WTC11 (cell line): ENCODE results near the gene ASTN2. TPM values are rescaled to one million over a fixed set of nuclear protein-coding genes. Genes with fewer than 3 reads are reported as not detected.

Source experiments
- ATAC-seq: fragments of 200-7000 bp; cut with Tn5 transposase; 2 replicates; pipeline ENCODE4 v1.10.0; 2021; ENCODE audit warnings: mild to moderate bottlenecking, moderate library complexity
- CTCF ChIA-PET: fragments of 300-600 bp; sonication (Branson Sonifier 250); formaldehyde crosslinking; loops from one replicate; lab custom pipeline; 2021; ENCODE audit warnings: antibody characterized with exemption; lab: Charles Lee
- POLR2A ChIA-PET: fragments of 350-600 bp; sonication (Branson Sonifier 250); formaldehyde crosslinking; loops from one replicate; lab custom pipeline; 2021; ENCODE audit warnings: antibody characterized with exemption; lab: Charles Lee
- DNase-seq: peaks from one replicate; pipeline ENCODE4 v3.0.0; 2021; ENCODE audit warnings: low spot score
- H3K27ac Mint-ChIP-seq: 2 replicates; pipeline ENCODE4 v1.8.0; 2021; ENCODE audit warnings: mixed read lengths
- H3K27me3 Mint-ChIP-seq: 2 replicates; pipeline ENCODE4 v1.8.0; 2021; ENCODE audit warnings: low read depth, mild to moderate bottlenecking, moderate library complexity, mixed read lengths
- H3K36me3 Mint-ChIP-seq: 2 replicates; pipeline ENCODE4 v1.8.0; 2021; ENCODE audit warnings: mixed read lengths
- H3K4me1 Mint-ChIP-seq: 2 replicates; pipeline ENCODE4 v1.8.0; 2022; ENCODE audit warnings: mixed read lengths
- H3K4me3 Mint-ChIP-seq: 2 replicates; pipeline ENCODE4 v1.8.0; 2021; ENCODE audit warnings: mild to moderate bottlenecking, moderate library complexity, mixed read lengths
- H3K9me3 Mint-ChIP-seq: 2 replicates; pipeline ENCODE4 v1.8.0; 2021; ENCODE audit warnings: mixed read lengths
- CREB1 ChIP-seq: sonication (generic); formaldehyde crosslinking; IDR thresholded peaks from 2 replicates; pipeline ENCODE4 v1.8.0; 2023; ENCODE audit warnings: mild to moderate bottlenecking, missing genetic modification reagents
- CREM ChIP-seq: sonication (generic); formaldehyde crosslinking; IDR thresholded peaks from 2 replicates; pipeline ENCODE4 v1.8.1; 2022; ENCODE audit warnings: mild to moderate bottlenecking, missing genetic modification reagents, moderate library complexity
- GRHL2 ChIP-seq: fragments of 250-450 bp; sonication (Bioruptor Pico); IDR thresholded peaks from 2 replicates; pipeline ENCODE4 v1.8.0; 2022; ENCODE audit warnings: mild to moderate bottlenecking, moderate library complexity; ENCODE audit not compliant: insufficient replicate concordance, severe bottlenecking
- SP1 ChIP-seq: sonication (generic); formaldehyde crosslinking; conservative IDR thresholded peaks from 2 replicates; pipeline ENCODE4 v1.8.1; 2022; ENCODE audit warnings: missing genetic modification reagents
- TP53 ChIP-seq: sonication (generic); formaldehyde crosslinking; IDR thresholded peaks from 2 replicates; pipeline ENCODE4 v1.8.1; 2023; ENCODE audit warnings: mild to moderate bottlenecking, missing genetic modification reagents
- ZNF263 ChIP-seq: sonication (generic); formaldehyde crosslinking; IDR thresholded peaks from 2 replicates; pipeline ENCODE4 v1.8.1; 2022; ENCODE audit warnings: low read depth, mild to moderate bottlenecking, moderate library complexity, missing genetic modification reagents
- ZNF671 ChIP-seq: fragments of 250-450 bp; sonication (Bioruptor Pico); IDR thresholded peaks from 2 replicates; pipeline ENCODE4 v1.8.0; 2021; ENCODE audit warnings: mild to moderate bottlenecking
- total RNA-seq: library from RNA; stranded (reverse); gene quantifications from 3 replicates; pipeline ENCODE4 v1.2.3, GENCODE V29; 2021
- TF ChIP-seq, protein P1 (sequence below): sonication (generic); formaldehyde crosslinking; IDR thresholded peaks from 2 replicates; pipeline ENCODE4 v1.8.1; 2022; ENCODE audit warnings: low read depth, missing genetic modification reagents, borderline replicate concordance
- TF ChIP-seq, protein P2 (sequence below): sonication (generic); formaldehyde crosslinking; IDR thresholded peaks from 2 replicates; pipeline ENCODE4 v1.8.0; 2023; ENCODE audit warnings: mild to moderate bottlenecking, missing genetic modification reagents
- TF ChIP-seq, protein P3 (sequence below): sonication (generic); formaldehyde crosslinking; IDR thresholded peaks from 2 replicates; pipeline ENCODE4 v1.8.0; 2022; ENCODE audit warnings: mild to moderate bottlenecking, missing genetic modification reagents
- TF ChIP-seq, protein P4 (sequence below): sonication (generic); formaldehyde crosslinking; conservative IDR thresholded peaks from 2 replicates; pipeline ENCODE4 v1.8.1; 2023; ENCODE audit warnings: mild to moderate bottlenecking, low read depth, missing genetic modification reagents, moderate library complexity
- TF ChIP-seq, protein P5 (sequence below): sonication (generic); formaldehyde crosslinking; IDR thresholded peaks from 2 replicates; pipeline ENCODE4 v1.8.1; 2023; ENCODE audit warnings: mild to moderate bottlenecking, missing genetic modification reagents
- TF ChIP-seq, protein P6 (sequence below): fragments of 250-450 bp; sonication (Bioruptor Pico); IDR thresholded peaks from 2 replicates; pipeline ENCODE4 v1.9.0; 2021; ENCODE audit warnings: mild to moderate bottlenecking
- TF ChIP-seq, protein P7 (sequence below): fragments of 200-600 bp; IDR thresholded peaks from 2 replicates; pipeline ENCODE4 v1.8.0; 2022; ENCODE audit warnings: antibody characterized with exemption

ASTN2 gene
- total RNA-seq, 1 experiment from 2014 or later, result 16.2 TPM

DNA sequence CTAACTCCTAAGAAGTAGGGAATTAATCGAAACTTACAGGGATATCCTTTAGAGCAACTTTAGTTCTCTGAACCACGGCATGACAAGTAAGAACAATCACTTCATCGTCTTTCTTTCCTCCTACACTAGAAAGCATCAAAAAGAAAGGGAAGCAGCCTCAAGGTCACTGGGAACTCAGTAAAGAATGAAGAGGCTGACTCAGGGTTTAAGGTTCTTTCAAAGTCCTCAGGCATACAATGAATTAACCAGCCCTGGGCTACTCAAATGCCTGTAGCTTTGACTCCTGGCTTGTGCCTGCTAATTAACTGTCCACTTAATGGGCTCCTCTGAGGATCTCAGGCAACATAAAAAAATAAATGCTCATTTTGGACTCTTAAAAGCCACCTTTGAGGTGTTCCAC lies 625.8 kb downstream of the ASTN2 start:
- ChIA-PET POLR2A (no interaction called here), CTCF (interaction anchor here (1.0 to 1.4 kb wide), 2 partner anchors 52 to 71 kb away, joined by 4 to 6 read pairs; no protein-coding TSS in a partner anchor)
- no peaks in the 10 kb centered on the region for H3K27me3 Mint-ChIP-seq
- no peak for DNase-seq
- no peaks in the 10 kb centered on the region for H3K36me3 Mint-ChIP-seq
- TF ChIP-seq, protein P1, sequence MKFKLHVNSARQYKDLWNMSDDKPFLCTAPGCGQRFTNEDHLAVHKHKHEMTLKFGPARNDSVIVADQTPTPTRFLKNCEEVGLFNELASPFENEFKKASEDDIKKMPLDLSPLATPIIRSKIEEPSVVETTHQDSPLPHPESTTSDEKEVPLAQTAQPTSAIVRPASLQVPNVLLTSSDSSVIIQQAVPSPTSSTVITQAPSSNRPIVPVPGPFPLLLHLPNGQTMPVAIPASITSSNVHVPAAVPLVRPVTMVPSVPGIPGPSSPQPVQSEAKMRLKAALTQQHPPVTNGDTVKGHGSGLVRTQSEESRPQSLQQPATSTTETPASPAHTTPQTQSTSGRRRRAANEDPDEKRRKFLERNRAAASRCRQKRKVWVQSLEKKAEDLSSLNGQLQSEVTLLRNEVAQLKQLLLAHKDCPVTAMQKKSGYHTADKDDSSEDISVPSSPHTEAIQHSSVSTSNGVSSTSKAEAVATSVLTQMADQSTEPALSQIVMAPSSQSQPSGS (CRISPR knock-in tag), result no peak
- TF ChIP-seq GRHL2 (CRISPR knock-in tag) (no peak), CREM (CRISPR knock-in tag) (no peak), SP1 (CRISPR knock-in tag) (no peak), ZNF263 (CRISPR knock-in tag) (no peak), CREB1 (CRISPR knock-in tag) (no peak), TP53 (CRISPR knock-in tag) (no peak), ZNF671 (CRISPR knock-in tag) (no peak)
- TF ChIP-seq, protein P2, sequence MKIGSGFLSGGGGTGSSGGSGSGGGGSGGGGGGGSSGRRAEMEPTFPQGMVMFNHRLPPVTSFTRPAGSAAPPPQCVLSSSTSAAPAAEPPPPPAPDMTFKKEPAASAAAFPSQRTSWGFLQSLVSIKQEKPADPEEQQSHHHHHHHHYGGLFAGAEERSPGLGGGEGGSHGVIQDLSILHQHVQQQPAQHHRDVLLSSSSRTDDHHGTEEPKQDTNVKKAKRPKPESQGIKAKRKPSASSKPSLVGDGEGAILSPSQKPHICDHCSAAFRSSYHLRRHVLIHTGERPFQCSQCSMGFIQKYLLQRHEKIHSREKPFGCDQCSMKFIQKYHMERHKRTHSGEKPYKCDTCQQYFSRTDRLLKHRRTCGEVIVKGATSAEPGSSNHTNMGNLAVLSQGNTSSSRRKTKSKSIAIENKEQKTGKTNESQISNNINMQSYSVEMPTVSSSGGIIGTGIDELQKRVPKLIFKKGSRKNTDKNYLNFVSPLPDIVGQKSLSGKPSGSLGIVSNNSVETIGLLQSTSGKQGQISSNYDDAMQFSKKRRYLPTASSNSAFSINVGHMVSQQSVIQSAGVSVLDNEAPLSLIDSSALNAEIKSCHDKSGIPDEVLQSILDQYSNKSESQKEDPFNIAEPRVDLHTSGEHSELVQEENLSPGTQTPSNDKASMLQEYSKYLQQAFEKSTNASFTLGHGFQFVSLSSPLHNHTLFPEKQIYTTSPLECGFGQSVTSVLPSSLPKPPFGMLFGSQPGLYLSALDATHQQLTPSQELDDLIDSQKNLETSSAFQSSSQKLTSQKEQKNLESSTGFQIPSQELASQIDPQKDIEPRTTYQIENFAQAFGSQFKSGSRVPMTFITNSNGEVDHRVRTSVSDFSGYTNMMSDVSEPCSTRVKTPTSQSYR, result no peak
- TF ChIP-seq, protein P3, sequence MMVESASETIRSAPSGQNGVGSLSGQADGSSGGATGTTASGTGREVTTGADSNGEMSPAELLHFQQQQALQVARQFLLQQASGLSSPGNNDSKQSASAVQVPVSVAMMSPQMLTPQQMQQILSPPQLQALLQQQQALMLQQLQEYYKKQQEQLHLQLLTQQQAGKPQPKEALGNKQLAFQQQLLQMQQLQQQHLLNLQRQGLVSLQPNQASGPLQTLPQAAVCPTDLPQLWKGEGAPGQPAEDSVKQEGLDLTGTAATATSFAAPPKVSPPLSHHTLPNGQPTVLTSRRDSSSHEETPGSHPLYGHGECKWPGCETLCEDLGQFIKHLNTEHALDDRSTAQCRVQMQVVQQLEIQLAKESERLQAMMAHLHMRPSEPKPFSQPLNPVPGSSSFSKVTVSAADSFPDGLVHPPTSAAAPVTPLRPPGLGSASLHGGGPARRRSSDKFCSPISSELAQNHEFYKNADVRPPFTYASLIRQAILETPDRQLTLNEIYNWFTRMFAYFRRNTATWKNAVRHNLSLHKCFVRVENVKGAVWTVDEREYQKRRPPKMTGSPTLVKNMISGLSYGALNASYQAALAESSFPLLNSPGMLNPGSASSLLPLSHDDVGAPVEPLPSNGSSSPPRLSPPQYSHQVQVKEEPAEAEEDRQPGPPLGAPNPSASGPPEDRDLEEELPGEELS (CRISPR knock-in tag), result no peak
- TF ChIP-seq, protein P4, sequence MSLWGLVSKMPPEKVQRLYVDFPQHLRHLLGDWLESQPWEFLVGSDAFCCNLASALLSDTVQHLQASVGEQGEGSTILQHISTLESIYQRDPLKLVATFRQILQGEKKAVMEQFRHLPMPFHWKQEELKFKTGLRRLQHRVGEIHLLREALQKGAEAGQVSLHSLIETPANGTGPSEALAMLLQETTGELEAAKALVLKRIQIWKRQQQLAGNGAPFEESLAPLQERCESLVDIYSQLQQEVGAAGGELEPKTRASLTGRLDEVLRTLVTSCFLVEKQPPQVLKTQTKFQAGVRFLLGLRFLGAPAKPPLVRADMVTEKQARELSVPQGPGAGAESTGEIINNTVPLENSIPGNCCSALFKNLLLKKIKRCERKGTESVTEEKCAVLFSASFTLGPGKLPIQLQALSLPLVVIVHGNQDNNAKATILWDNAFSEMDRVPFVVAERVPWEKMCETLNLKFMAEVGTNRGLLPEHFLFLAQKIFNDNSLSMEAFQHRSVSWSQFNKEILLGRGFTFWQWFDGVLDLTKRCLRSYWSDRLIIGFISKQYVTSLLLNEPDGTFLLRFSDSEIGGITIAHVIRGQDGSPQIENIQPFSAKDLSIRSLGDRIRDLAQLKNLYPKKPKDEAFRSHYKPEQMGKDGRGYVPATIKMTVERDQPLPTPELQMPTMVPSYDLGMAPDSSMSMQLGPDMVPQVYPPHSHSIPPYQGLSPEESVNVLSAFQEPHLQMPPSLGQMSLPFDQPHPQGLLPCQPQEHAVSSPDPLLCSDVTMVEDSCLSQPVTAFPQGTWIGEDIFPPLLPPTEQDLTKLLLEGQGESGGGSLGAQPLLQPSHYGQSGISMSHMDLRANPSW, result no peak
- TF ChIP-seq, protein P5, sequence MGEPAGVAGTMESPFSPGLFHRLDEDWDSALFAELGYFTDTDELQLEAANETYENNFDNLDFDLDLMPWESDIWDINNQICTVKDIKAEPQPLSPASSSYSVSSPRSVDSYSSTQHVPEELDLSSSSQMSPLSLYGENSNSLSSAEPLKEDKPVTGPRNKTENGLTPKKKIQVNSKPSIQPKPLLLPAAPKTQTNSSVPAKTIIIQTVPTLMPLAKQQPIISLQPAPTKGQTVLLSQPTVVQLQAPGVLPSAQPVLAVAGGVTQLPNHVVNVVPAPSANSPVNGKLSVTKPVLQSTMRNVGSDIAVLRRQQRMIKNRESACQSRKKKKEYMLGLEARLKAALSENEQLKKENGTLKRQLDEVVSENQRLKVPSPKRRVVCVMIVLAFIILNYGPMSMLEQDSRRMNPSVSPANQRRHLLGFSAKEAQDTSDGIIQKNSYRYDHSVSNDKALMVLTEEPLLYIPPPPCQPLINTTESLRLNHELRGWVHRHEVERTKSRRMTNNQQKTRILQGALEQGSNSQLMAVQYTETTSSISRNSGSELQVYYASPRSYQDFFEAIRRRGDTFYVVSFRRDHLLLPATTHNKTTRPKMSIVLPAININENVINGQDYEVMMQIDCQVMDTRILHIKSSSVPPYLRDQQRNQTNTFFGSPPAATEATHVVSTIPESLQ (CRISPR knock-in tag), result no peak
- TF ChIP-seq, protein P6, sequence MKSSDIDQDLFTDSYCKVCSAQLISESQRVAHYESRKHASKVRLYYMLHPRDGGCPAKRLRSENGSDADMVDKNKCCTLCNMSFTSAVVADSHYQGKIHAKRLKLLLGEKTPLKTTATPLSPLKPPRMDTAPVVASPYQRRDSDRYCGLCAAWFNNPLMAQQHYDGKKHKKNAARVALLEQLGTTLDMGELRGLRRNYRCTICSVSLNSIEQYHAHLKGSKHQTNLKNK (CRISPR knock-in tag), result no peak
- TF ChIP-seq, protein P7, sequence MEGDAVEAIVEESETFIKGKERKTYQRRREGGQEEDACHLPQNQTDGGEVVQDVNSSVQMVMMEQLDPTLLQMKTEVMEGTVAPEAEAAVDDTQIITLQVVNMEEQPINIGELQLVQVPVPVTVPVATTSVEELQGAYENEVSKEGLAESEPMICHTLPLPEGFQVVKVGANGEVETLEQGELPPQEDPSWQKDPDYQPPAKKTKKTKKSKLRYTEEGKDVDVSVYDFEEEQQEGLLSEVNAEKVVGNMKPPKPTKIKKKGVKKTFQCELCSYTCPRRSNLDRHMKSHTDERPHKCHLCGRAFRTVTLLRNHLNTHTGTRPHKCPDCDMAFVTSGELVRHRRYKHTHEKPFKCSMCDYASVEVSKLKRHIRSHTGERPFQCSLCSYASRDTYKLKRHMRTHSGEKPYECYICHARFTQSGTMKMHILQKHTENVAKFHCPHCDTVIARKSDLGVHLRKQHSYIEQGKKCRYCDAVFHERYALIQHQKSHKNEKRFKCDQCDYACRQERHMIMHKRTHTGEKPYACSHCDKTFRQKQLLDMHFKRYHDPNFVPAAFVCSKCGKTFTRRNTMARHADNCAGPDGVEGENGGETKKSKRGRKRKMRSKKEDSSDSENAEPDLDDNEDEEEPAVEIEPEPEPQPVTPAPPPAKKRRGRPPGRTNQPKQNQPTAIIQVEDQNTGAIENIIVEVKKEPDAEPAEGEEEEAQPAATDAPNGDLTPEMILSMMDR, result no peak
- peaks cover 27% of the 10 kb centered on the region for H3K4me1 Mint-ChIP-seq
- H3K4me3 Mint-ChIP-seq, result no peak overlapping the region
- peak; percentile 89 for ATAC-seq
- H3K27ac Mint-ChIP-seq, result peak overlapping the region; percentile 73; the same call in 1 of the 2 replicates
- H3K9me3 Mint-ChIP-seq, result no peaks in the 10 kb centered on the region
